ENCODE measurements around the gene MCAT. TPM values are rescaled to one million over a fixed set of nuclear protein-coding genes. Genes with fewer than 3 reads are reported as not detected.

The MCAT gene
- total and polyA plus RNA-seq, 2 experiments from 2014 or later, result 16.0 to 18.2 TPM

GRCh38 chr22:43094085-43094484 lies 49.1 kb downstream of the MCAT start:
- no peaks in the 10 kb centered on the region for H4K20me1 ChIP-seq (ENCODE audit: insufficient read depth)
- H3K79me2 ChIP-seq (ENCODE audit: insufficient read depth), result no peaks in the 10 kb centered on the region
- DNase-seq, result peak; percentile 71
- in situ Hi-C loops (cut with MboI), result no loop called here
- 35 to 37% methylated on average over 7 of the region's 7 CpGs for WGBS, 2 experiments (ENCODE audit: low coverage in 1 of 2, low lambda C conversion rate in 2 of 2, missing lambda C conversion rate in 2 of 2)
- no peak for TF ChIP-seq EZH2phosphoT487 (IDR thresholded peaks at IDR 0.05; ENCODE audit: insufficient read depth, low read depth)
- no peak for TF ChIP-seq EZH2 (IDR thresholded peaks at IDR 0.05; ENCODE audit: insufficient read depth, poor library complexity, severe bottlenecking)
- H3K36me3 ChIP-seq (ENCODE audit: low read depth), result no peaks in the 10 kb centered on the region
- no peaks in the 10 kb centered on the region for H3K27me3 ChIP-seq (replicated peaks; ENCODE audit: insufficient read depth)
- no peaks in the 10 kb centered on the region for H3K4me1 ChIP-seq (ENCODE audit: insufficient read depth)
- H3K4me2 ChIP-seq (ENCODE audit: unreplicated experiment), result no peak overlapping the region
- no peaks in the 10 kb centered on the region for H3K9me2 ChIP-seq (ENCODE audit: insufficient read depth)
- no peak overlapping the region for H2AFZ ChIP-seq
- no peaks in the 10 kb centered on the region for H3K9me3 ChIP-seq (ENCODE audit: low read depth)
- H3K27ac ChIP-seq, result no peak overlapping the region
- no peak overlapping the region for H3K4me3 ChIP-seq
- no peaks in the 10 kb centered on the region for H3F3A ChIP-seq (ENCODE audit: insufficient read depth)
- H3K9ac ChIP-seq, result no peak overlapping the region

GRCh38 chr22:43092085-43092484 lies 51.1 kb downstream of the MCAT start:
- Histone ChIP-seq H3K79me2 (ENCODE audit: insufficient read depth) (no peaks in the 10 kb centered on the region), H2AFZ (no peak overlapping the region), H3K9me2 (ENCODE audit: insufficient read depth) (no peaks in the 10 kb centered on the region), H3K27me3 (replicated peaks; ENCODE audit: insufficient read depth) (no peaks in the 10 kb centered on the region), H3K4me3 (no peak overlapping the region), H3K4me1 (ENCODE audit: insufficient read depth) (no peaks in the 10 kb centered on the region), H3F3A (ENCODE audit: insufficient read depth) (no peaks in the 10 kb centered on the region), H4K20me1 (ENCODE audit: insufficient read depth) (no peaks in the 10 kb centered on the region), H3K4me2 (ENCODE audit: unreplicated experiment) (no peak overlapping the region), H3K36me3 (ENCODE audit: low read depth) (no peaks in the 10 kb centered on the region), H3K9me3 (ENCODE audit: low read depth) (no peaks in the 10 kb centered on the region), H3K9ac (no peak overlapping the region), H3K27ac (no peak overlapping the region)
- in situ Hi-C loops (cut with MboI), result no loop called here
- 74 to 75% methylated on average over 6 to 9 of the region's 9 CpGs for WGBS, 2 experiments (ENCODE audit: low coverage in 1 of 2, low lambda C conversion rate in 2 of 2, missing lambda C conversion rate in 2 of 2)
- no peak for DNase-seq
- TF ChIP-seq EZH2 (IDR thresholded peaks at IDR 0.05; ENCODE audit: insufficient read depth, poor library complexity, severe bottlenecking) (no peak), EZH2phosphoT487 (IDR thresholded peaks at IDR 0.05; ENCODE audit: insufficient read depth, low read depth) (no peak)

- DNase-seq, result peak; percentile 95
Observed at GRCh38 chr22:43090130-43090789, 52.9 kb downstream of the MCAT start.

GRCh38 chr22:43088984-43089717 lies 54.0 kb downstream of the MCAT start, which contains the start of gene TTLL1:
Gene TTLL1 (minus strand): TSS chr22:43089391. CDS start chr22:43075586, 13,805 bp downstream.
- 4% methylated on average over 51 to 64 of the region's 64 CpGs for WGBS, 2 experiments (ENCODE audit: low coverage in 1 of 2, low lambda C conversion rate in 2 of 2, missing lambda C conversion rate in 2 of 2)
- peak within 1 kb of the TSS; percentile 96 for H2AFZ ChIP-seq
- H3K9ac ChIP-seq, result peak within 1 kb of the TSS; percentile 84
- DNase-seq, result peak; percentile 94
- H3K4me1 ChIP-seq (ENCODE audit: insufficient read depth), result no peaks in the 10 kb centered on the region
- H3K4me3 ChIP-seq, result peak within 1 kb of the TSS; percentile 92
- no peaks in the 10 kb centered on the region for H3K79me2 ChIP-seq (ENCODE audit: insufficient read depth)
- no peaks in the 10 kb centered on the region for H3K27me3 ChIP-seq (replicated peaks; ENCODE audit: insufficient read depth)
- no peaks in the 10 kb centered on the region for H3K36me3 ChIP-seq (ENCODE audit: low read depth)
- peak within 1 kb of the TSS; percentile 99 for H3K4me2 ChIP-seq (ENCODE audit: unreplicated experiment)
- no peaks in the 10 kb centered on the region for H3F3A ChIP-seq (ENCODE audit: insufficient read depth)
- H3K9me2 ChIP-seq (ENCODE audit: insufficient read depth), result no peaks in the 10 kb centered on the region
- H3K27ac ChIP-seq, result peak within 1 kb of the TSS; percentile 64
- in situ Hi-C loops (cut with MboI), result no loop called here
- no peak for TF ChIP-seq EZH2 (IDR thresholded peaks at IDR 0.05; ENCODE audit: insufficient read depth, poor library complexity, severe bottlenecking)
- TF ChIP-seq EZH2phosphoT487 (IDR thresholded peaks at IDR 0.05; ENCODE audit: insufficient read depth, low read depth), result no peak
- H4K20me1 ChIP-seq (ENCODE audit: insufficient read depth), result no peaks in the 10 kb centered on the region
- no peaks in the 10 kb centered on the region for H3K9me3 ChIP-seq (ENCODE audit: low read depth)

More at GRCh38 chr22:43090130-43090789, 52.9 kb downstream of the MCAT start:
- Histone ChIP-seq H2AFZ (no peak overlapping the region), H3K9me3 (ENCODE audit: low read depth) (no peaks in the 10 kb centered on the region), H3K36me3 (ENCODE audit: low read depth) (no peaks in the 10 kb centered on the region), H3K4me3 (no peak overlapping the region), H3K27me3 (replicated peaks; ENCODE audit: insufficient read depth) (no peaks in the 10 kb centered on the region), H3K27ac (peak overlapping the region; percentile 64), H4K20me1 (ENCODE audit: insufficient read depth) (no peaks in the 10 kb centered on the region), H3F3A (ENCODE audit: insufficient read depth) (no peaks in the 10 kb centered on the region), H3K9ac (no peak overlapping the region), H3K79me2 (ENCODE audit: insufficient read depth) (no peaks in the 10 kb centered on the region), H3K4me2 (ENCODE audit: unreplicated experiment) (peak overlapping the region; percentile 81), H3K4me1 (ENCODE audit: insufficient read depth) (no peaks in the 10 kb centered on the region), H3K9me2 (ENCODE audit: insufficient read depth) (no peaks in the 10 kb centered on the region)
- TF ChIP-seq EZH2phosphoT487 (IDR thresholded peaks at IDR 0.05; ENCODE audit: insufficient read depth, low read depth) (no peak), EZH2 (IDR thresholded peaks at IDR 0.05; ENCODE audit: insufficient read depth, poor library complexity, severe bottlenecking) (no peak)
- 10 to 13% methylated on average over 6 of the region's 6 CpGs for WGBS, 2 experiments (ENCODE audit: low coverage in 1 of 2, low lambda C conversion rate in 2 of 2, missing lambda C conversion rate in 2 of 2)
- in situ Hi-C loops (cut with MboI), result no loop called here
